HFFc6 (cell line): ENCODE measurements around the gene PNLIPRP1. TPM values are rescaled to one million over a fixed set of nuclear protein-coding genes. Genes with fewer than 3 reads are reported as not detected.

ENCODE experiments used
- DNase-seq: peaks from one replicate; pipeline ENCODE4 v3.0.0-alpha.2; 2018
- H3K27ac Mint-ChIP-seq: 2 replicates; pipeline ENCODE4 v1.8.0; 2020; ENCODE audit warnings: mild to moderate bottlenecking, mixed read lengths
- H3K27me3 Mint-ChIP-seq: 2 replicates; pipeline ENCODE4 v1.8.0; 2021; ENCODE audit warnings: mild to moderate bottlenecking, moderate library complexity, mixed read lengths; ENCODE audit not compliant: insufficient read depth
- H3K36me3 Mint-ChIP-seq: 2 replicates; pipeline ENCODE4 v1.8.0; 2021; ENCODE audit warnings: low read depth, mixed read lengths
- H3K4me1 Mint-ChIP-seq: 2 replicates; pipeline ENCODE4 v1.8.0; 2020; ENCODE audit warnings: low read depth, mixed read lengths
- H3K4me3 Mint-ChIP-seq: 2 replicates; pipeline ENCODE4 v1.8.0; 2020; ENCODE audit warnings: mild to moderate bottlenecking, moderate library complexity, mixed read lengths
- H3K9me3 Mint-ChIP-seq: 2 replicates; pipeline ENCODE4 v1.8.0; 2020; ENCODE audit warnings: mild to moderate bottlenecking, mixed read lengths
- total RNA-seq, 6 experiments: library from RNA; stranded (reverse); fragmentation: NEBNext Ultra II Directional; extraction: Animal tissue kit (Norgen Biotek cat#: 25700); gene quantifications; 2 replicates in 1 of 6; 3 replicates in 5 of 6; pipeline ENCODE4 v1.2.3, GENCODE V29; 2021
- TF ChIP-seq, protein P1 (sequence below): fragments of 200-600 bp; sonication (generic); IDR thresholded peaks from 2 replicates; pipeline ENCODE4 v1.5.0; 2021; ENCODE audit warnings: antibody characterized with exemption, mild to moderate bottlenecking

PNLIPRP1 gene
- total RNA-seq, 6 experiments from 2014 or later = not detected

- DNase-seq = no peak
- Mint-ChIP-seq H3K4me3 (no peak overlapping the region), H3K9me3 (no peaks in the 10 kb centered on the region), H3K27ac (no peak overlapping the region), H3K36me3 (no peaks in the 10 kb centered on the region), H3K4me1 (no peaks in the 10 kb centered on the region), H3K27me3 (peaks cover 15% of the 10 kb centered on the region)
- TF ChIP-seq, protein P1, sequence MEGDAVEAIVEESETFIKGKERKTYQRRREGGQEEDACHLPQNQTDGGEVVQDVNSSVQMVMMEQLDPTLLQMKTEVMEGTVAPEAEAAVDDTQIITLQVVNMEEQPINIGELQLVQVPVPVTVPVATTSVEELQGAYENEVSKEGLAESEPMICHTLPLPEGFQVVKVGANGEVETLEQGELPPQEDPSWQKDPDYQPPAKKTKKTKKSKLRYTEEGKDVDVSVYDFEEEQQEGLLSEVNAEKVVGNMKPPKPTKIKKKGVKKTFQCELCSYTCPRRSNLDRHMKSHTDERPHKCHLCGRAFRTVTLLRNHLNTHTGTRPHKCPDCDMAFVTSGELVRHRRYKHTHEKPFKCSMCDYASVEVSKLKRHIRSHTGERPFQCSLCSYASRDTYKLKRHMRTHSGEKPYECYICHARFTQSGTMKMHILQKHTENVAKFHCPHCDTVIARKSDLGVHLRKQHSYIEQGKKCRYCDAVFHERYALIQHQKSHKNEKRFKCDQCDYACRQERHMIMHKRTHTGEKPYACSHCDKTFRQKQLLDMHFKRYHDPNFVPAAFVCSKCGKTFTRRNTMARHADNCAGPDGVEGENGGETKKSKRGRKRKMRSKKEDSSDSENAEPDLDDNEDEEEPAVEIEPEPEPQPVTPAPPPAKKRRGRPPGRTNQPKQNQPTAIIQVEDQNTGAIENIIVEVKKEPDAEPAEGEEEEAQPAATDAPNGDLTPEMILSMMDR = no peak
Measured at GRCh38 chr10:116632596-116633215, 41.9 kb downstream of the PNLIPRP1 start.

DNA sequence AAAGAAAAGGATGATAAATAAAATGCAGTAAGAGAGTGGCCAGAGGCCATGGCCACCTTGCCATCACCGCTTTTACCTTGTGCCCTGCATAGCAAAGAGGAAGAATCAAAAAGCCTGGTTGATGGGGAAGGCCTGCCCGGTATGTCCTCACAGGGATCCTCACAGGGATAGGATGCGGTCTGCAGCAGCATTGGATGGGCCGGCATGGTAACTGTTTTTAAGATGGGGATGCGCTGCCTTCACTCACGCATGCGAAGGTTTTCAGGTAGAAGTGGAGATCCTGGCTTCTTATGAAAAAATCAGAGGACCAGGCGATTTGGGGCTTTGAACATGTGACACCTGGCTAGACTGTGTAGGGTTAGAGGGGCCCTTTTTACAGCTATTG lies 42.4 kb downstream of the PNLIPRP1 start:
- Mint-ChIP-seq H3K4me3 (no peak overlapping the region), H3K9me3 (no peaks in the 10 kb centered on the region), H3K27ac (no peak overlapping the region), H3K27me3 (peaks cover 13% of the 10 kb centered on the region), H3K36me3 (no peaks in the 10 kb centered on the region), H3K4me1 (no peaks in the 10 kb centered on the region)
- TF ChIP-seq, protein P1 = no peak
- DNase-seq = no peak

DNA sequence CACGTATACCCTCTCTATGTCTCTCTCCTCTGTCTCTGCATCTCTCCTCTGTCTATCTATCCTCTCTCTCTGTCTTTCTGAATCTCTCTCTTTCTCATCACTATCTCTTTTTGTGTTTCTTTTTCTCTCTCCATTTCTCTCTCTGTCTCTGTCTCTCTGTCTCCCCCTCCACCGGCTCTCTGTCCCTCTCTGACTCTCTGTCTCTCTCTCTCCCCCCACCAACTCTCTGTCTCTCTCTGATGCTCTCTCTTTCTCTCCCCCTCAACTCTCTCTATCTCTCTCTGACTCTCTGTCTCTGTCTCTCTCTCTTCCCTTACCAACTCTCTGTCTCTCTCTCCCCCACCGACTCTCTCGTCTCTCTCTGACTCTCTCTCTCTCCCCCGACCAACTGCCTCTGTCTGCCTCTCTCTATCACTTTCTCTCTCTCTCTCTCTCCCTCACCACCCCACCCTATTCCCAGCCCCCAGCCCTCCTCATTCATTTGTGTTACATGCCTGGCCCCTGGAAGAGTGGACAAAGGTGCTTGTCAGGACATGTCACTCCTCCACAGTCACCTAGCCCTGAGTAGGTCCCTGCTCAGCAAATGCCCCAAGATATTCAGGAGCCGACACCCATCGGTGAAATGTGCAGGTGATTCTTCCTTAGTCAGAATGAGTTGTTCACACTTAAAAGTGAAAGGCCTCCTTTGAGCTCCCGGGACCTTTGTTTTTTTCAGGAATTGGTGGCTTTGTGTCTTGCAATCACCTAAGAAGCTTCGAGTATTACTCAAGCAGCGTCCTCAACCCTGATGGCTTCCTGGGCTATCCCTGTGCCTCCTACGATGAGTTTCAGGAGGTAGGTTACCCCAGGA lies 43.6 kb downstream of the PNLIPRP1 start:
- no peaks in the 10 kb centered on the region for H3K9me3 Mint-ChIP-seq
- H3K4me1 Mint-ChIP-seq = no peaks in the 10 kb centered on the region
- H3K4me3 Mint-ChIP-seq = no peak overlapping the region
- H3K27ac Mint-ChIP-seq = no peak overlapping the region
- peaks cover 11% of the 10 kb centered on the region for H3K27me3 Mint-ChIP-seq
- no peaks in the 10 kb centered on the region for H3K36me3 Mint-ChIP-seq
- no peak for DNase-seq
- TF ChIP-seq, protein P1 = no peak

- Mint-ChIP-seq H3K4me1 (no peaks in the 10 kb centered on the region), H3K36me3 (no peaks in the 10 kb centered on the region), H3K9me3 (no peaks in the 10 kb centered on the region), H3K27me3 (peaks cover 10% of the 10 kb centered on the region), H3K27ac (no peak overlapping the region), H3K4me3 (no peak overlapping the region)
- TF ChIP-seq, protein P1 = no peak
- DNase-seq = no peak
Measured at GRCh38 chr10:116636385-116636784, 45.6 kb downstream of the PNLIPRP1 start.

DNA sequence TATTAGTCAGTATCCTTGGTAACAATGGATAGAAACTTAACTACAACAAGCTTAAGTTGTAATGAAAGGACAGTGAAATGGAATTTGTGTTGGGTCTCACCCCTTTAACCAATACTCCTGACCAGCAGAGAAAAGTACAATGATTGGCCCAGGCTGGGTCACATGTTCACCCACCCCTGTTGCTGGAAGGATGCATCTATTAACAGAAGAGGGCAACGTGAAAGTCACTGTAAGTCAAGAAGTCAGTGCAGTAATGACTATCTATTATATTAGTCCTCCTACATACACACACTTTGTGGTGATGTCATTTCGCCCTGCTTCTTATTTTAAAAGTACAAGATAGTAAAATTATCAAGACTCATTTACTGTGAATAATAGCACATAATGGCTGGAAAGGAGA lies 46.2 kb downstream of the PNLIPRP1 start:
- DNase-seq = no peak
- no peaks in the 10 kb centered on the region for H3K36me3 Mint-ChIP-seq
- H3K27ac Mint-ChIP-seq = no peak overlapping the region
- TF ChIP-seq, protein P1 = no peak
- peaks cover 7% of the 10 kb centered on the region for H3K27me3 Mint-ChIP-seq
- H3K4me1 Mint-ChIP-seq = no peaks in the 10 kb centered on the region
- no peak overlapping the region for H3K4me3 Mint-ChIP-seq
- no peaks in the 10 kb centered on the region for H3K9me3 Mint-ChIP-seq
